ENCODE measurements around the gene SMTNL2. TPM values are rescaled to one million over a fixed set of nuclear protein-coding genes. Genes with fewer than 3 reads are reported as not detected.
"Not testable (repeated sequence)": the region's sequence is repeated elsewhere in the genome, so short reads cannot be mapped to it uniquely, and the experiment has no call there.

The SMTNL2 gene
- total RNA-seq, 2 experiments from 2014 or later, result not detected

DNA sequence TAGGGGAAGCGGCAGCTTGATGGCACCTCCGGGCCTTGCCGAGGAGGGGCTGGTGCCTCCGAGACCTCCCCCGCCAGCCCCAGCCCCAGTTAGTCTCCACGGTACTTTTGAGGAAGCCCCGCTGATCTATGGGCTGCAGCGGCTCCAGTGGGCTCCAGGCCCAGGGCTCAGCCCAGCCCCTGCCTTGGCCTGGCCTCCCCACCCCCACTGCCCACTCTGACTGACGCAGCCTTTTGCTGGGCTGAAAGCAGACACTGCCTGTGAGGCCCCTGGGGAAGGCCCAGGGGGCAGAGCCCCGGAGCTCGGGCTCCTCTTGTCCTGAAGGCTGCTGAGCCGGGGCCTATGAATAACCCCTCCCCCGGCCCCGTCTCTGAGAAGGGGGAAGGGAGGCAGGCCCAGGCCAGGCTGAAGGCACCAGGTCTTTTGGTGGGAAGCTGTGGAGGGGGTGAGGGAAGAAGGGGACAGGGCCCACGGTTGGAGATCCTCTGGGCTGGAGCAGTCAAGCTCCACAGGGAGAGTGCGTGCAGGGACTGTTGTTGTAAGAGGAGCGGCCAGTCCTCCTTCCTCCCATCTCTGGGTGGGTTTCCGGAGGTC lies 7.5 kb upstream of the SMTNL2 start:
- TF ChIP-seq, protein P1, sequence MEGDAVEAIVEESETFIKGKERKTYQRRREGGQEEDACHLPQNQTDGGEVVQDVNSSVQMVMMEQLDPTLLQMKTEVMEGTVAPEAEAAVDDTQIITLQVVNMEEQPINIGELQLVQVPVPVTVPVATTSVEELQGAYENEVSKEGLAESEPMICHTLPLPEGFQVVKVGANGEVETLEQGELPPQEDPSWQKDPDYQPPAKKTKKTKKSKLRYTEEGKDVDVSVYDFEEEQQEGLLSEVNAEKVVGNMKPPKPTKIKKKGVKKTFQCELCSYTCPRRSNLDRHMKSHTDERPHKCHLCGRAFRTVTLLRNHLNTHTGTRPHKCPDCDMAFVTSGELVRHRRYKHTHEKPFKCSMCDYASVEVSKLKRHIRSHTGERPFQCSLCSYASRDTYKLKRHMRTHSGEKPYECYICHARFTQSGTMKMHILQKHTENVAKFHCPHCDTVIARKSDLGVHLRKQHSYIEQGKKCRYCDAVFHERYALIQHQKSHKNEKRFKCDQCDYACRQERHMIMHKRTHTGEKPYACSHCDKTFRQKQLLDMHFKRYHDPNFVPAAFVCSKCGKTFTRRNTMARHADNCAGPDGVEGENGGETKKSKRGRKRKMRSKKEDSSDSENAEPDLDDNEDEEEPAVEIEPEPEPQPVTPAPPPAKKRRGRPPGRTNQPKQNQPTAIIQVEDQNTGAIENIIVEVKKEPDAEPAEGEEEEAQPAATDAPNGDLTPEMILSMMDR (IDR thresholded peaks at IDR 0.05), result no peak

DNA sequence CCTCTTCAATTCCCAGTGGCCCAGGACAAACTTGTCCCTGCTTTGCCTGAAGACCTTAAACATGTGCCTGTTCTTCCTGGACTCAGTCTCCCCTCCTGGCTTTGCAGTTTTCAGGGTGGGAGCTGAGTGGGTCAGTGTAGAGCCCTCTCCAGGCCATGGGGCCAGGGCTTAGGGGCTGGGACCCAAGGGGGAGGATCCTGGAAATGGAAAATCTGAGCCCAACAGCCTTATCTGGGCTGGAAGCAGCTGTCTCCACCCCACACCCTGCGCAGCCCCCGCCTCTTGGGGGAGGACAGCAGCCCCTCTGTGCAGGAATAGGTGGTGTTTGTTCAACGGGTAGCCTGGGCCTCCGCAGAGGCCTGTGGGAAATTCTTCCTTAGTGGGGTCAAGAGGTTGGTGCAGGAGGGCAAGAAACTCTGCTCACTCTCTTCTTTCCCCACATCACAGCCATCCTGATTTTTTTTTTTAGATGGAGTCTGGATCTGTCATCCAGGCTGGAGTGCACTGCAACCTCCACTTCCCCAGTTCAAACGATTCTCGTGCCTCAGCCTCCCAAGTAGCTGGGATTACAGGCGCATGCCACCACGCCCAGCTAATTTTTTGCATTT lies 6.8 kb upstream of the SMTNL2 start:
- H3K36me3 ChIP-seq (ENCODE audit: insufficient read depth, low read length), result no peaks in the 10 kb centered on the region
- Mint-ChIP-seq H3K4me1 (ENCODE audit: low read depth) (peaks cover 15% of the 10 kb centered on the region), H3K27me3 (peaks cover 10% of the 10 kb centered on the region), H3K9me3 (no peaks in the 10 kb centered on the region), H3K27ac (no peak overlapping the region), H3K36me3 (ENCODE audit: low read depth) (no peaks in the 10 kb centered on the region), H3K4me3 (no peak overlapping the region)
- POLR2A ChIA-PET, result no interaction called here
- intact Hi-C loops (cut with DNase I, micrococcal nuclease), result no loop called here
- H3K9me3 ChIP-seq (ENCODE audit: control insufficient read depth in 1 of 2, insufficient read depth in 1 of 2, low read length in 2 of 2), result peaks cover 0 to 5% of the 10 kb centered on the region in 2 experiments
- no peak overlapping the region for H3K27ac ChIP-seq (ENCODE audit: low read depth in 1 of 2, low read length in 2 of 2)
- no peak overlapping the region for H3K4me3 ChIP-seq (ENCODE audit: low read length)
- no peak for ATAC-seq (ENCODE audit: poor library complexity)
- TF ChIP-seq, protein P1 (IDR thresholded peaks at IDR 0.05), result no peak
- CTCF ChIA-PET, result no interaction called here
- peaks cover 9% of the 10 kb centered on the region for H3K4me1 ChIP-seq (ENCODE audit: insufficient read depth, low read length)
- H3K27me3 ChIP-seq (ENCODE audit: control insufficient read depth in 1 of 2, insufficient read depth in 2 of 2, low read length in 2 of 2), result peaks cover 0 to 2% of the 10 kb centered on the region in 2 experiments
- DNase-seq, result no peak

More for the DNA sequence above, 7.5 kb upstream of the SMTNL2 start:
- Mint-ChIP-seq H3K4me1 (ENCODE audit: low read depth) (peaks cover 15% of the 10 kb centered on the region), H3K9me3 (no peaks in the 10 kb centered on the region), H3K4me3 (no peak overlapping the region), H3K36me3 (ENCODE audit: low read depth) (no peaks in the 10 kb centered on the region), H3K27ac (no peak overlapping the region), H3K27me3 (peaks cover 9% of the 10 kb centered on the region)
- no peak overlapping the region for H3K27ac ChIP-seq (ENCODE audit: low read depth in 1 of 2, low read length in 2 of 2)
- CTCF ChIA-PET, result no interaction called here
- intact Hi-C loops (cut with DNase I, micrococcal nuclease), result no loop called here
- no peaks in the 10 kb centered on the region for H3K36me3 ChIP-seq (ENCODE audit: insufficient read depth, low read length)
- H3K4me1 ChIP-seq (ENCODE audit: insufficient read depth, low read length), result peaks cover 9% of the 10 kb centered on the region
- H3K9me3 ChIP-seq (ENCODE audit: control insufficient read depth in 1 of 2, insufficient read depth in 1 of 2, low read length in 2 of 2), result peaks cover 0 to 5% of the 10 kb centered on the region in 2 experiments
- no peak for DNase-seq
- no peak overlapping the region for H3K4me3 ChIP-seq (ENCODE audit: low read length)
- POLR2A ChIA-PET, result no interaction called here
- ATAC-seq (ENCODE audit: poor library complexity), result no peak
- peaks cover 0 to 2% of the 10 kb centered on the region in 2 experiments for H3K27me3 ChIP-seq (ENCODE audit: control insufficient read depth in 1 of 2, insufficient read depth in 2 of 2, low read length in 2 of 2)

DNA sequence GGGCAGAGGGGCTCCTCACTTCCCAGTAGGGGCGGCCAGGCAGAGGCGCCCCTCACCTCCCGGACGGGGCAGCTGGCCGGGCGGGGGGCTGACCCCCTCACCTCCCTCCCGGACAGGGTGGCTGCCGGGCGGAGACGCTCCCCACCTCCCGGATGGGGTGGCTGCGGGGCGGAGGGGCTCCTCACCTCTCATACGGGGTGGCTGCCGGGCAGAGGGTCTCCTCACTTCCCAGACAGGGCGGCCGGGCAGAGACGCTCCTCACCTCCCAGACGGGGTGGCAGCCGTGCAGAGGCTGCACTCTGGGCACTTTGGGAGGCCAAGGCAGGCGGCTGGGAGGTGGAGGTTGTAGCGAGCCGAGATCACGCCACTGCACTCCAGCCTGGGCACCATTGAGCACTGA lies 6.0 kb upstream of the SMTNL2 start:
- H3K4me3 Mint-ChIP-seq; intact Hi-C loops (cut with DNase I, micrococcal nuclease); H3K36me3 ChIP-seq (ENCODE audit: insufficient read depth, low read length); H3K27ac Mint-ChIP-seq; H3K4me1 Mint-ChIP-seq (ENCODE audit: low read depth); H3K4me1 ChIP-seq (ENCODE audit: insufficient read depth, low read length); CTCF ChIA-PET; H3K9me3 Mint-ChIP-seq; H3K4me3 ChIP-seq (ENCODE audit: low read length); H3K9me3 ChIP-seq (ENCODE audit: control insufficient read depth in 1 of 2, insufficient read depth in 1 of 2, low read length in 2 of 2); POLR2A ChIA-PET; DNase-seq; ATAC-seq (ENCODE audit: poor library complexity); H3K36me3 Mint-ChIP-seq (ENCODE audit: low read depth); H3K27ac ChIP-seq (ENCODE audit: low read depth in 1 of 2, low read length in 2 of 2): not testable (repeated sequence)
- peaks cover 19% of the 10 kb centered on the region for H3K27me3 Mint-ChIP-seq
- peaks cover 4 to 10% of the 10 kb centered on the region in 2 experiments for H3K27me3 ChIP-seq (ENCODE audit: control insufficient read depth in 1 of 2, insufficient read depth in 2 of 2, low read length in 2 of 2)
